Right ventricle myocardium inferior (tissue), 1 donor: Measurements from ENCODE around the gene KRTAP1-4. TPM values are rescaled to one million over a fixed set of nuclear protein-coding genes. Genes with fewer than 3 reads are reported as not detected.
"Not testable (repeated sequence)": the region's sequence is repeated elsewhere in the genome, so short reads cannot be mapped to it uniquely, and the experiment has no call there.

Experiments
- ATAC-seq: fragments of 200-7000 bp; cut with Tn5 transposase; one replicate; pipeline ENCODE4 v1.9.1; 2020; ENCODE audit warnings: mild to moderate bottlenecking, moderate library complexity
- DNase-seq: peaks from one replicate; pipeline ENCODE4 v3.0.0; 2021; ENCODE audit errors: missing footprints
- intact Hi-C: fragments of 100-400 bp; cut with DNase I; formaldehyde crosslinking; loops from one replicate; pipeline ENCODE4 v1.11.0; 2022
- total RNA-seq: library from RNA; stranded (reverse); fragmentation: NEBNext Ultra II Directional; extraction: Animal tissue kit (Norgen Biotek cat#: 25700); gene quantifications from one replicate; pipeline ENCODE4 v1.2.1, GENCODE V29; 2021
- donor health status: DM: no; HTN: yes; CAD: no; lungs with severe emphysema.

The KRTAP1-4 gene
- total RNA-seq, 1 donor from 2014 or later = not detected

- ATAC-seq (no peak), DNase-seq (no peak)
- intact Hi-C loops = no loop called here
These were observed 17.5 kb downstream of the KRTAP1-4 start for GRCh38 chr17:41012326-41013120.

GRCh38 chr17:41010441-41010840 lies 19.6 kb downstream of the KRTAP1-4 start:
- DNase-seq = no peak
- ATAC-seq = no peak
- intact Hi-C loops = no loop called here

- DNase-seq = no peak
- no peak for ATAC-seq
- intact Hi-C loops = no loop called here
These were observed 20.1 kb downstream of the KRTAP1-4 start for GRCh38 chr17:41009936-41010335.

GRCh38 chr17:41009301-41009760 lies 20.7 kb downstream of the KRTAP1-4 start:
- no peak for ATAC-seq
- DNase-seq = no peak
- intact Hi-C loops = no loop called here

- intact Hi-C loops = no loop called here
- no peak for DNase-seq
- ATAC-seq = no peak
These were observed 21.2 kb downstream of the KRTAP1-4 start, which contains the start of gene KRTAP3-1 for GRCh38 chr17:41008811-41009210. TSS of gene KRTAP3-1 (minus strand) at chr17:41009128. CDS start at chr17:41009074, 54 bp downstream.

- intact Hi-C loops = no loop called here
- no peak for DNase-seq
- ATAC-seq = no peak
These were observed 25.6 kb downstream of the KRTAP1-4 start for GRCh38 chr17:41004397-41004796.

- DNase-seq (no peak), ATAC-seq (no peak)
These were observed 26.1 kb downstream of the KRTAP1-4 start for GRCh38 chr17:41003926-41004325.

GRCh38 chr17:41002814-41003213 lies 27.2 kb downstream of the KRTAP1-4 start:
- DNase-seq (no peak), ATAC-seq (no peak)
- intact Hi-C loops = no loop called here

More at GRCh38 chr17:41003926-41004325, 26.1 kb downstream of the KRTAP1-4 start:
- intact Hi-C loops = no loop called here

- no peak for ATAC-seq
- intact Hi-C loops = no loop called here
- no peak for DNase-seq
These were observed 28.2 kb downstream of the KRTAP1-4 start for GRCh38 chr17:41001795-41002194.

- DNase-seq, intact Hi-C loops, ATAC-seq: not testable (repeated sequence)
These were observed 30.4 kb downstream of the KRTAP1-4 start, which contains the start of gene KRTAP3-2 for GRCh38 chr17:40999563-40999962. TSS of gene KRTAP3-2 (minus strand) at chr17:40999906. CDS start at chr17:40999853, 53 bp downstream.

GRCh38 chr17:40997361-40997760 lies 32.6 kb downstream of the KRTAP1-4 start:
- ATAC-seq (no peak), DNase-seq (no peak)
- intact Hi-C loops = no loop called here

GRCh38 chr17:40996829-40997228 lies 33.2 kb downstream of the KRTAP1-4 start:
- DNase-seq (no peak), ATAC-seq (no peak)
- intact Hi-C loops = no loop called here

- DNase-seq (no peak), ATAC-seq (no peak)
These were observed 34.9 kb downstream of the KRTAP1-4 start for GRCh38 chr17:40995116-40995515.

GRCh38 chr17:40993839-40994238 lies 36.2 kb downstream of the KRTAP1-4 start, which contains the start of gene KRTAP3-3:
TSS of gene KRTAP3-3 (minus strand) at chr17:40994164. CDS start at chr17:40994097, 67 bp downstream.
- intact Hi-C loops = no loop called here
- no peak for DNase-seq
- no peak for ATAC-seq

More at GRCh38 chr17:40995116-40995515, 34.9 kb downstream of the KRTAP1-4 start:
- intact Hi-C loops = no loop called here

GRCh38 chr17:40993084-40993483 lies 36.9 kb downstream of the KRTAP1-4 start:
- no peak for ATAC-seq

GRCh38 chr17:40992666-40993065 lies 37.3 kb downstream of the KRTAP1-4 start:
- DNase-seq (no peak), ATAC-seq (no peak)
- intact Hi-C loops = no loop called here

More at GRCh38 chr17:40993084-40993483, 36.9 kb downstream of the KRTAP1-4 start:
- DNase-seq = no peak
- intact Hi-C loops = no loop called here

- DNase-seq (no peak), ATAC-seq (no peak)
- intact Hi-C loops = no loop called here
These were observed 43.1 kb downstream of the KRTAP1-4 start for GRCh38 chr17:40986920-40987319.

GRCh38 chr17:40984226-40984625 lies 45.8 kb downstream of the KRTAP1-4 start, which contains the start of gene KRT40:
TSS of gene KRT40 (minus strand) at chr17:40984326. CDS start at chr17:40984273, 53 bp downstream.
- DNase-seq (no peak), ATAC-seq (no peak)
- intact Hi-C loops = no loop called here

GRCh38 chr17:40981115-40981514 lies 48.9 kb downstream of the KRTAP1-4 start:
- DNase-seq (no peak), ATAC-seq (no peak)
- intact Hi-C loops = no loop called here

- ATAC-seq (no peak), DNase-seq (no peak)
- intact Hi-C loops = no loop called here
These were observed 49.4 kb downstream of the KRTAP1-4 start for GRCh38 chr17:40980596-40980995.
